HG03025 (cell line): ENCODE data around the gene NETO1.

Experiments
- ATAC-seq: cut with Tn5 transposase; IDR thresholded peaks from one replicate; pipeline ENCODE4 v1.9.1; 2021; ENCODE audit warnings: mild to moderate bottlenecking, moderate library complexity; ENCODE audit not compliant: unreplicated experiment, low FRiP score

Gene NETO1

DNA sequence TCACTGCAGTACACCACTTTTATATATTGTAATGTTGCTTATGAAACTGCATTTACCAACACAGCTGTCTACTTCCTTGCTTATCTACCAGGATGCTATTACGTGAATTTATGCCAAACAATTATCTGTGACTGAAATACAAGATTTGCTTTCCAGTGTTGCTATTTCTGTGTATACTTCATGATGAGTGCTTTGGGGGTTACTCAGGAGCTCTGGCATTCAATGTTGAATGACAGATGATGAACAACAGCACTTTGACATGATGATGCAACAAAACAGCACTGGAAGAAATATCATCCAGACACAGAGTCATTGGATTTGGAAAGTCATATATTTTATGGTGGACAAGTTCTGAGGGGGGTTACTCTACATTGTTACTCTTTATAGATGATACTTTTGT, 125.8 kb downstream of the NETO1 start:
- ATAC-seq, result no peak

GRCh38 chr18:72738136-72738535, 129.7 kb downstream of the NETO1 start:
- ATAC-seq, result no peak

GRCh38 chr18:72727776-72728175, 140.0 kb downstream of the NETO1 start:
- no peak for ATAC-seq

DNA sequence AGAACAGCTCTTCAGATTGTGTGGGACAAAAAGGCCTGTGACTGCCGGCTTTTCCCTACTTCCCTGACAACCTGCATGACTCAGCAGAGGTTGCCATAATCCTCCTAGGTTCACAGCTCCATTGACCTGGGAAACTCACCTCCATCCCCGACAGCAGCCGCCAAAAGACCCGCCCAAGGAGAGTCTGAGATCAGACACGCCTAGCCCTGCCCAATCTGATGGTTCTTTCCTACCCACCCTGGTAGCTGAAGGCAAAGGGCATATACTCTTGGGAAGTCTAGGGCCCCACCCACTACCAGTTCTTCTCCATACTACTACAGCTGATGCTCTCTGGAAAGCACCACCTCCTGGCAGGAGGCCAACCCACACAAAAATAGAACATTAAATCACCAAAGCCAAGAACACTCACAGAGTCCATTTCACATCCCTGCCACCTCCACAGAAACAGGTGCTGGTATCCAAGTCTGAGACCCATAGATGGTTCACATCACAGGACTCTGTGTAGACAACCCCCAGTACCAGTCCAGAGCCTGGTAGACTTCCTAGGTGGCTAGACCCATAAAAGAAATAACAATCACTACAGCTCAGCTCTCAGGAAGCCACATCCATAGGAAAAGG, 140.6 kb downstream of the NETO1 start:
- ATAC-seq, result no peak

DNA sequence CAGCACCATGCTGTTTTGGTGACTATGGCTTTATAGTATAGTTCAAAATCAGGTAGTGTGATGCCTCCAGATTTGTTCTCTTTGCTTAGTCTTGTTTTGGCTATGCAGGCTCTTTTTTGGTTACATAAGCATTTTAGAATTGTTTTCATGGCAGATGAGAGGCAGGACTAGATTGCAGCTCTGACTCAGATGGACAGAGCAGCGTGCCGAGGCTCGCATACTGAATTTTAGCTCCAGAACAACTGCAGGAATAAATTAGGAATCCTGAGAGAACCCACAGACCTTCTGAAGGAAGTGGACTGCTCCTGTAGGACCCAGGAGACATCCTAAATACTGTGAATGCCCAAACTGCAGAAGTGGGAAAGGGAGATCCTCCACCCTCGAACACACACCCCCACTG, 141.6 kb downstream of the NETO1 start:
- ATAC-seq, result no peak

DNA sequence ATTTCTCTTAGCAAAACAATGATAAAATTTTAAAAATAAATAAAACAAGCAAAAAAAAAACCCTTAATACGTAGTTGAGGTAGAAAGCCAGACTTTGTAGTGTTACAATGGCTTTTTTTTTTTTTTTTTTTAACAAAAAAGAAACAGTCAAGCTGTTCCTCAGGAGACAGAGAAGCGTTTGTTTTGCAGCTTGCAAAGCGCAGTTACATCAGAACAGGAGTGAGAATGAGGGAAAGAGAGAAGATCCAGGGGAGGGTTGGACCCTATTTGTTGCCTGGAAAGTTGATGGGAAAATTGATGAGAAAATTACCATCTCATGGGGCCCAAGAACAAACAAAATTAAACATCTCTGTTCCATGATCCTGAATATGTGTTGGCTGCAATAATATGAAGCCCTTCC, 146.5 kb downstream of the NETO1 start:
- ATAC-seq, result no peak

DNA sequence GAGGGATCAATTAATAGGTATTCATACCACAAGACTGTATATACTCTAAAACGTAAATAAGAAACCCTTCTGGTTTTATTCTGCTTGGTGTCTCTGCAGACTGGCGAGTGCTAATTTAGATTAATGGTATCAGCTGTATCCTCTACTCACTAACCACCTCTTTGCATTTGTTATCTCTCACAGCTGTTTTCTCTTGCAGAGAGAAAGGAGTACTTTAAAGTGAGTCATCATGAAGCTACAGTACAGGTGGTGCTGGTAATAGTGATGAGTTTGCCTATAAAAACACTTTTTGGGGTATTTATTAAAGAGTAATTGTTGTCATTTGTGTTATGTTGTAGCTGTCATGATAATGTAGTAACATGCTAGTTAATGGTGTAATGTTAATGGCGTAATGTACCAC, 147.7 kb downstream of the NETO1 start:
- no peak for ATAC-seq

DNA sequence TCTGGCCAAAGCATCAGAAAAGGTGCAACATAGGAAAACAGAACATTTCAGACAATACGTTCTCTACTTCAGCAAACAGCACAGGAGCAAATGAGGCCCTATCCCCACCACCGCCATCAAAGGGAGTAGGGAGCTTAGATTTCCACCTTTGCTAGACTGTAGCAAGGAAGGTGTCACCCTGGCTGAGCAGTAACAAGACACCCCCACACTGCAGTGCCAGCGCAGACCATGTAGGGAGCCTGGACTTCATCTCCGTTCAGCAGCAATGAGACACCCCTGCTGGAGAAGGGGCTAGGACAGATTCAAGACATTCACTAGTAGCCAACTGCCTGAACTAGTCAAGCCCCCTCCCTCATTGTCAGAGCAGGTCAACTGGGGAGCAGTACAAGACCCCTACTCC, 163.6 kb downstream of the NETO1 start:
- ATAC-seq, result no peak

DNA sequence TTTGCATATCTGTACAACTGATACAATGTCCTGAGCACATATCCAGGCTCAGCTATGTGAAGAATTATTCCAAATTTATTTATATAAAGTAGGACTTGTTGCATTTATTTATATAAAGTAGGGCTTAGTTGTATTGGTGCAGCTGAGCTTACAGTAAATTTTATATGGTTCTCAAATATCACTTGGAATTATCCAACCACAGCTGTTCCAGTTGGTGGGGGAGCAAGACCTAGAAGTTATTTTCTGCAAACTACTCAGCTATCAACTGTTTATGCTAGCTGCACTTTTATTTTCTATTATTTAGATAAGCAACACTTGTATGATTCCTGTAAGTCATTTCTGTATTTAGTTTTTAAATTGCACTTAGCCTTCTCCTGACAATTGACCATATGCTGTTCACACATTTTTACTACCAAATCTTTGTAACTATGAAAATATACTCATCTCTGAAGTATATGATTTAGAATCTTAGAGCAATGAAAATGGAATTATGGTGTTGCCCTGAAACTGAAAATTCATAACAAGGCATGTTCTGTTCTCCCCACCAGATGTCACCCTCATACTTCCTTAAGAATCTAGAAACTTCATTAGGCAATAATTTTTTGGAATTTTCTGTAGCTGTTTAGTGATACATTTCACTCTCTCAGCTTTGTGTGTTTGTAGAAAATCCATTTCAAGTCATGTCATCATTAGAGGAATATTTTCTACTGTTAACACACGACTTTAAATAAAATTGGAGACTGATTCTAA, 166.7 kb downstream of the NETO1 start:
- ATAC-seq, result no peak

DNA sequence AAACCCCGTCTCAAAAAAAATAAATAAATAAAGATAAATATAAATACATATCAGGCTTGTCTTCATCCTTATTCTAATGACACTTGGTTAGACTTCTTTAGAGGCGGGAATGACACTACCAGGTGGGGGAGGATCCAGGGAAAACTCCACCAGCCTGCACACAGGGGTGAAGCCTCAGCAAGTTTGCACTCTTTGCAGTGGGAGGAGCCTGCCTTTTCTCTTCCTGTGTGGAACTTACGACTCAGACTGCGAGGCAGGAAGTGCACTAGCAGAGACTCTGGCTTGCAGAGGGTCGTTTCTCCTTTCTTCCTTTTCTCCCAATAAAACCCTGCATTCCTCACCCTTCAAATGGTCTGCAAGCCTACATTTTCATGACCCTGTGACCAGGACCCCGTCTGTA, 170.1 kb downstream of the NETO1 start:
- no peak for ATAC-seq

DNA sequence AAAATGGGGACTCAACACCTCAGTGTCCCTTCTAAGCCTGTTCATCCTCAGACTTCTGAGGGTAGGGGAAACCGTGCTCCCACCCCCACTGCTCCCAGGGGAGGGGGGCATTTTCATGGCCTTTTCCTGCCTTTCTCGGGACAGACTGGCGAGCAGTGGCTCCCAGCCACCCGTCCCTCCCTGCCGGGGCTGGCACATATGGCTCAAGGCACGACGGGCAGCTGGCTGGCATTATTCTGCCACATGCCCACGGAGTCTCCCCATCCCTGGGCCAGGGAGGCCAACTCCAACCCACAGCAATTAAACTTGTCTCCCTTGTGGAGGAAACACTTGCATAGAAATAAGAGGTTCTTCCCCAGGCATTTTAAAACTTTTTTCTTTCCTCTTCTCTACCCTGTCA, 175.2 kb downstream of the NETO1 start:
- no peak for ATAC-seq
